PFSK-1 (cell line): ENCODE results near the gene ZMYM1.

Source experiments
- FOXP2 ChIP-seq: optimal IDR thresholded peaks from 2 replicates; pipeline ENCODE3; 2011; ENCODE audit warnings: borderline replicate concordance, control low read depth, inconsistent platforms; ENCODE audit not compliant: insufficient read depth; ENCODE audit errors: extremely low read length, extremely low read depth
- POLR2AphosphoS5 ChIP-seq: IDR thresholded peaks from 2 replicates; pipeline ENCODE4 v1.6.1; 2012; ENCODE audit warnings: low read depth, mild to moderate bottlenecking, control low read depth, low read length, moderate library complexity
- SIN3A ChIP-seq: IDR thresholded peaks from 2 replicates; pipeline ENCODE4 v1.6.1; 2012; ENCODE audit warnings: mild to moderate bottlenecking, low read length, moderate library complexity, borderline replicate concordance; ENCODE audit not compliant: insufficient read depth
- TAF1 ChIP-seq: IDR thresholded peaks from 2 replicates; pipeline ENCODE4 v1.6.1; 2012; ENCODE audit warnings: low read length, control low read depth, borderline replicate concordance; ENCODE audit not compliant: insufficient read depth
- TF ChIP-seq, protein P1 (sequence below), 2 experiments: IDR thresholded peaks; 2 replicates each; pipeline versions ENCODE4 v1.6.1 to v1.8.0; 2011 to 2012; ENCODE audit warnings: low read depth in 2 of 2, low read length in 2 of 2, control low read depth in 1 of 2, inconsistent platforms in 1 of 2, mild to moderate bottlenecking in 1 of 2, moderate library complexity in 1 of 2; ENCODE audit not compliant: insufficient read depth in 1 of 2

The ZMYM1 gene

DNA sequence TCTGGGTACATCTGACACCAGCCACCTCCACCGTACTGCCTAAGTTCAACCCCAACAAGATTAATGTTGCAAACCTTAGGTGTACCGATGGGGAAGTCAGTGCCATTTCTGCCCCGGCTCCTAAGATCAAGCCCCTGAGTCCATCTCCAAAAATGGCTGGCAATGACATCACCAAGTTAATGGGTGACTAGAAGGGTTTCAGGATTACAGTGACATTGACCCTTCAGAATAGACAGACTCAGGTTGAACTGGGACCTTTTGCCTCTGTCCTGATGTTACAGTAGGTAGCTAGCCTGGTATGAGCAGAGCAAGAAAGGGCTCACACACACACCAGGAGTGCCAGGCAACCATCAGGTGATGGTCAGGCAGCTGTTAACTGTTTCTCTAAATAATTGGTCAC is 25.8 kb upstream of the ZMYM1 start:
- TF ChIP-seq, protein P1, sequence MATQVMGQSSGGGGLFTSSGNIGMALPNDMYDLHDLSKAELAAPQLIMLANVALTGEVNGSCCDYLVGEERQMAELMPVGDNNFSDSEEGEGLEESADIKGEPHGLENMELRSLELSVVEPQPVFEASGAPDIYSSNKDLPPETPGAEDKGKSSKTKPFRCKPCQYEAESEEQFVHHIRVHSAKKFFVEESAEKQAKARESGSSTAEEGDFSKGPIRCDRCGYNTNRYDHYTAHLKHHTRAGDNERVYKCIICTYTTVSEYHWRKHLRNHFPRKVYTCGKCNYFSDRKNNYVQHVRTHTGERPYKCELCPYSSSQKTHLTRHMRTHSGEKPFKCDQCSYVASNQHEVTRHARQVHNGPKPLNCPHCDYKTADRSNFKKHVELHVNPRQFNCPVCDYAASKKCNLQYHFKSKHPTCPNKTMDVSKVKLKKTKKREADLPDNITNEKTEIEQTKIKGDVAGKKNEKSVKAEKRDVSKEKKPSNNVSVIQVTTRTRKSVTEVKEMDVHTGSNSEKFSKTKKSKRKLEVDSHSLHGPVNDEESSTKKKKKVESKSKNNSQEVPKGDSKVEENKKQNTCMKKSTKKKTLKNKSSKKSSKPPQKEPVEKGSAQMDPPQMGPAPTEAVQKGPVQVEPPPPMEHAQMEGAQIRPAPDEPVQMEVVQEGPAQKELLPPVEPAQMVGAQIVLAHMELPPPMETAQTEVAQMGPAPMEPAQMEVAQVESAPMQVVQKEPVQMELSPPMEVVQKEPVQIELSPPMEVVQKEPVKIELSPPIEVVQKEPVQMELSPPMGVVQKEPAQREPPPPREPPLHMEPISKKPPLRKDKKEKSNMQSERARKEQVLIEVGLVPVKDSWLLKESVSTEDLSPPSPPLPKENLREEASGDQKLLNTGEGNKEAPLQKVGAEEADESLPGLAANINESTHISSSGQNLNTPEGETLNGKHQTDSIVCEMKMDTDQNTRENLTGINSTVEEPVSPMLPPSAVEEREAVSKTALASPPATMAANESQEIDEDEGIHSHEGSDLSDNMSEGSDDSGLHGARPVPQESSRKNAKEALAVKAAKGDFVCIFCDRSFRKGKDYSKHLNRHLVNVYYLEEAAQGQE (IDR thresholded peaks at IDR 0.05; ENCODE audit: insufficient read depth in 1 of 2, low read depth in 2 of 2, low read length in 2 of 2) = no peak
- no peak for TF ChIP-seq FOXP2
- TF ChIP-seq TAF1 = no peak
- no peak for TF ChIP-seq SIN3A
- TF ChIP-seq POLR2AphosphoS5 = no peak

DNA sequence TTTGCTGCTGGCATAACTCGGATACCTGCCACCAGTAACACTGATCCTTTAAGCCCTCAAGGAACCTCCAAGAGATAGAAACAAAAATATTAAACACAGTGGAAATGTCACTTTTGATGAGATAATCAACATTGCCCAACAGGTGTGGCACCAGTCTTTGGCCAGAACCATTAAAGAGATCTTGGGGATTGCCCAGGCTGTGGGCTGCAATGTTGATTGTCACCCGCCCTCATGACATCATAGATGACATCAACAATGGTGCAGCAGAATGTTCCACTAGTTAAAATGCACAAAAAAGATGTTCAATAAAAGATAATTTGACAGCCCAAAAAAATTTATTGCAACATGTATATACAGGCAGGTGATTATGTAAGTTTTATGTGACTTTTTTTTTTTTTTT is 20.2 kb upstream of the ZMYM1 start:
- no peak for TF ChIP-seq FOXP2
- TF ChIP-seq SIN3A = no peak
- TF ChIP-seq POLR2AphosphoS5 = no peak
- TF ChIP-seq TAF1 = no peak
- TF ChIP-seq, protein P1 (IDR thresholded peaks at IDR 0.05; ENCODE audit: insufficient read depth in 1 of 2, low read depth in 2 of 2, low read length in 2 of 2) = no peak

DNA sequence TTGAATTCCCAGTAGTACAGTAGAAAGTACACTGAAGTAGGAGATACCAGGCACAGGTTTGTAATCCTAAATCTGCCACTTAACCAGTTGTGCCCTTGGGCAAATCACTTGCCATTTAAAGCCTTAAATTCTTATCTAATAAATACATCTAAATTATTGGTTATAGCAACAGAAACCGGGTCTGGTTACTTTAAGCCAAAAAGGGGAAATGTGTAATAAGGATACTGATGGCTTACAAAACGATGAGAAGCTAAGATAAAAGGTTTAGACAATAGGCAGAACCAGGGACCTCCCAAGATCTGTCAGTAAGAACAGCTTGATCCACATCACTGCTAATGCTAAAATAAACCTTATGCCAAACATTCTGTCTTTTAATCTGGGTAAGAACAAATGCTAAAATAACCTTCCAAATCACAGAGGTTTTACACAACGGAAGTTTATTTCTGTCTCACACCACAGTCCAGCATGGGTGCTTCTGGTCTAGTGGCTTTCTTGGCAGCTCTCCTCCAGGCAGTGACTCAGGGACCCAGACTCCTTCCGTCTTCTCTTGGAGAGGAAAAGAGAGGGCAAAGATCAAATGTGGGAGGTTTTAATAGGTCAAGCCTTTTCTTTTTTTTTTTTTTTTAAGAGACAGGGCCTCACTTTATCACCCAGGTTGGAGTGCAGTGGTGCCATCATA is 16.5 kb upstream of the ZMYM1 start:
- TF ChIP-seq, protein P1 (IDR thresholded peaks at IDR 0.05; ENCODE audit: insufficient read depth in 1 of 2, low read depth in 2 of 2, low read length in 2 of 2) = no peak
- no peak for TF ChIP-seq SIN3A
- no peak for TF ChIP-seq TAF1
- TF ChIP-seq FOXP2 = no peak
- no peak for TF ChIP-seq POLR2AphosphoS5

DNA sequence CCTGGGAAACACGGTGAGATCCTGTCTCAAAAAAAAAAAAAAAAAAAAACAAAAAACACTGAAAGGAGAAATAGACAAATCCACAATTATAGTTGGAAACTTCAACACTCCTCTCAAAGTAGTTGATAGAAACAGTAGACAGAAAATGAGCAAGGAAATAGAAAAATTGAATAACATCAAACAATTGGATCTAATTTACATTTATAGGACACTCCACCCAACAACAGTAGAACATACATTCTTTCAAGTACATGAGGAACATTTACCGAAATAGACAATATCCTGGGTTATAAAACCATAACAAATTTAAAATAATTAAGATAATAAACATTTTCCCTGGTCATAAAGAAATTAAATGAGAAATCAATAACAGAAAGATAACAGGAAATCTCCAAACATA is 14.9 kb upstream of the ZMYM1 start:
- TF ChIP-seq FOXP2 (no peak), SIN3A (no peak), POLR2AphosphoS5 (no peak), TAF1 (no peak)
- TF ChIP-seq, protein P1 (IDR thresholded peaks at IDR 0.05; ENCODE audit: insufficient read depth in 1 of 2, low read depth in 2 of 2, low read length in 2 of 2) = no peak
